Islet precursor cell (in vitro differentiated cells): ENCODE data around the gene IL17REL.
"Not testable (repeated sequence)": the region's sequence is repeated elsewhere in the genome, so short reads cannot be mapped to it uniquely, and the experiment has no call there.

Source experiments
- DNase-seq: peaks from one replicate; pipeline ENCODE4 v3.0.0-alpha.2; 2018

IL17REL gene

GRCh38 chr22:50001388-50002231 lies 11.0 kb downstream of the IL17REL start:
- DNase-seq, result no peak

- no peak for DNase-seq
Measured at GRCh38 chr22:50000587-50001387, 11.8 kb downstream of the IL17REL start.

GRCh38 chr22:49999946-50000586 lies 12.5 kb downstream of the IL17REL start:
- no peak for DNase-seq

- peak; percentile 69 for DNase-seq
Measured at GRCh38 chr22:49999063-49999945, 13.3 kb downstream of the IL17REL start.

- no peak for DNase-seq
Measured at GRCh38 chr22:49998718-49999062, 13.9 kb downstream of the IL17REL start.

DNA sequence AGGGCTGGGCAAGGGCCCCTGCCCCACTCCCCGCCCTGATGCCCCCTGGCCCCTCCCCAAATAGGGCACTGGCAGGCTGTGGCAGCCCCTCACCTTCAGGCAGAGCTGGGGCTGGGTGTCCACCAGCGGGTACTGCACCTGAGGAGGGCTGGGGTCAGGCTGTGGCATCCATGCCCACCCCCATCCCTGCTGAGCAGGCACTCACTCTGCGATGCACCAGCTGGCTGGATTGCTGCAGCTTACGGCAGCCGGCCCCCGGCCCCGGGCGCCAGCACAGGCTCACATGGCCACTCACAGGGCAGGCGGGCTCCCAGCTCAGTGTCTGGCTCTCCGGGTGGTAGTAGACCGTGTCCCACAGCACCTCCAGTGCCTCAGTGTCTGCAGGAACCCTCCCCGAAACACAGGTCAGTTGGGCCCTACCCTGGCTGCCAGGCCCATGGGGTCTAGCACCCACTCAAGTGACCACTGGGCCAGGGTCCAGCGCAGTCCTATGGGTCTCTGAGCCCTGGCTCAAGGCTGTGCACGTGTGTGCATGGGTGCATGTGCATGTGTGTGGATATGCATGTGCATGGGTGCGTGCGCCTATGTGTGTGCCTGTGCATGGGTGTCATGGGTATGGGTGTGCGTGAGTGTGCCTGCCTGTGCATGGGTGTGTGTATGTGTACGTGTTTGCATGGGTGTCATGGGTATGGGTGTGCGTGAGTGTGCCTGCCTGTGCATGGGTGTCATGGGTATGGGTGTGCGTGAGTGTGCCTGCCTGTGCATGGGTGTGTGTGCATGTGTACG lies 14.4 kb downstream of the IL17REL start:
- peak; percentile 55 for DNase-seq

DNA sequence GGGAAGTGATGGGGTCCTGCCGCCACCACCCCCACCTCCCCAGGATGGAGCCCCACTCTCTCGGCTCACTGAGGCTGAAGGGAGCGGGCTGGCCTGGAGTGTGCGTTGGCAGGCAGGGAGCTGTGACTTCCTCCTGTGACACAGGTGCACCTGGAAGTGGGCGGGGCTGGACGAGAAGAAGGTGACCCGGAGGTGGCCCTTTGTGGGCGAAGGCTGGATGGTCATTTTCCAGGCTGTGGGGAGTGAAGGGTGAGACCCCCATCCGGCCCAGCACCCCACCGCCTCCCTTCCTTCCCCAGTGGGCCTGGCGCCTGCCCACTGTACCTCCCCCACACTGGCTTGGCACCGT lies 15.3 kb downstream of the IL17REL start:
- no peak for DNase-seq

DNA sequence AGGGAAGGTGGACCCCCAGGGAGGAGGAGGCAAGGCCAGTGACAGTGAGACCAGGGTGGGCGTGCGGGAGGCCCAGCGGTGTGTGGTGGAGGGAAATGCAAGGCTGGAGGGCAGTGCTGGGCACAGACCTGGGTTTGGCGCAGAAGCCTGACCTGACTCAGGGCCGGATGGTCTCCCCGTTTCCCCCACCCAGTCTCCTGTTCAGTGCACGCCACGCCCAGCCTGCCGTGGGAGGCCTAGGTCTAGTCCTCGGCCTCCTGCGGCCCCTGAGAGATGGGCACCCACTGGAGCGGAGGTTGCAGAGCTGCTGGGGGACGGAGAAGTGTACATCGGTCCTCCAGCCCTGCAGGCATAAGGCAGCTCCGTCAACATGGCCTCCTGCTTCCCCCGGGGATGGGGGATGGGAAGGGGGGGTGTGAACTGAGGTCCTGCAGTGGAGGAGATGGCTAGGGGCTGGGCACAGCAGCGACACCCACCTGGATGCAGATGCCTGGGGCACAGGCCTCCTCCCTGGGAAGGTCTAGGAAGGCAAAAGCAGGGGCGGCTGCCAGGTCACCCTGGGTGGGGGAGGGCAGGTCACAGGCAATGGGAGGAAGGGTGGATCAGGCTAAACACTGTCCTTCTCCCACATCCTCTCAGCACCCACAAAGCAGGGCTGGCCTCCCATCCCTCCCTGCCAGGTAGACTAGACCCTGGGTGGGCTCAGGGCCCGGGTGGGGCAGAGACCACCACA lies 15.9 kb downstream of the IL17REL start:
- no peak for DNase-seq

- DNase-seq, result no peak
Measured at GRCh38 chr22:49996119-49996517, 16.4 kb downstream of the IL17REL start.

DNA sequence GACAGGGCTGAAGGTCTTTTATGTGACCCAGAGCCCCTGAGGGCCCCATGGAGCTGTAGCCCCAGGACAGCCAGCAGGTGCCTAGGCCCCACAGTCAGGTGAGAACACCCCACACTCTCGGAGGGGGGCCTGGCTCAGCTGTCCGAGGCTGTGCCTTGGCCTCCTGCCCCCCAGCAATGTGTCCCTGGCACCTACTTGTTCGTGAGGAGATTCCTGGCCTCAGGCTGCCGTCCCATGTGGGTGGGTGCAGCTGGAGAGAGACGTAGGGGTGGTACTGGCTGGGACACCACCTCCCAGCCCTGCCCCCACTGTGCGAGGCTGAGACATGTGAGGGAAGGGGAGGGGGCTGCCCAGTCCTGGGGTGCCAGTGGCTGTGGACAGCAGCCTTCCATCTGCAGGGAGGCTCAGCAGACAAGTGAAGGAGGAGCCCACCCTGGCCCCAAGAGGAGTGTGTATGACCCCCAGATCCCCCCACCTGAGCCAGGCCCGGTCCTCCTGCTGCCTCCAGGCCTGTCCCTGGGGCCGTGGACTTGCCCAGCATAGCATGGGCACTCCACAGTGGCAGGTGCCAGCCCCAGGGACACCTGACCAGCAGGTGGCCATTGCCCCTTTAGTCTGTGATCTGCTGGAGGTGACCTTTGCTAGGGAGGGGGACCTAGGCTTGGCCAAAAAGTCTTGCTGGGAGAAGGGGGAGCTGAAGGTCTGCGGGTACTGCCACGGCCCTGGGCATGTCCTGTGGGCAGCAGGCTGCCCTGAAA lies 17.0 kb downstream of the IL17REL start:
- DNase-seq, result peak; percentile 51

DNA sequence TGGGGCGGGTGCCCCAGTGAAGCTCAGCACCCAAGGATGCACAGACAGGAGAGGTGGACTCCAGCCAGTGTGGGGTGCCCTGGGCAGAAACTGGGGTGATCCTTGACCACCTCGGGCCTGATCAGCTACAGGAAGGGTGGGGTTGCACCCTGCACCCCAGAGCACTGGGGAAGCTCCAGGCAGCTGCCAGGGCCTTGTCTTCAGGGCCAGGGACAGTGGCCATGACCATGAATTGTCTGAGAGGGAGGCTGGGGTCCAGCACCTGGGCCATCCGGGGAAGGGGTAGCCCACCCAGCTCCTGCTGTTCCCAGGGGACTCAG lies 17.6 kb downstream of the IL17REL start:
- no peak for DNase-seq

- DNase-seq, result peak; percentile 54
Measured at GRCh38 chr22:49994361-49995040, 18.1 kb downstream of the IL17REL start.

- no peak for DNase-seq
Measured at GRCh38 chr22:49993649-49994360, 18.8 kb downstream of the IL17REL start.

- DNase-seq, result peak; percentile 72
Measured at GRCh38 chr22:49992921-49993648, 19.5 kb downstream of the IL17REL start.

DNA sequence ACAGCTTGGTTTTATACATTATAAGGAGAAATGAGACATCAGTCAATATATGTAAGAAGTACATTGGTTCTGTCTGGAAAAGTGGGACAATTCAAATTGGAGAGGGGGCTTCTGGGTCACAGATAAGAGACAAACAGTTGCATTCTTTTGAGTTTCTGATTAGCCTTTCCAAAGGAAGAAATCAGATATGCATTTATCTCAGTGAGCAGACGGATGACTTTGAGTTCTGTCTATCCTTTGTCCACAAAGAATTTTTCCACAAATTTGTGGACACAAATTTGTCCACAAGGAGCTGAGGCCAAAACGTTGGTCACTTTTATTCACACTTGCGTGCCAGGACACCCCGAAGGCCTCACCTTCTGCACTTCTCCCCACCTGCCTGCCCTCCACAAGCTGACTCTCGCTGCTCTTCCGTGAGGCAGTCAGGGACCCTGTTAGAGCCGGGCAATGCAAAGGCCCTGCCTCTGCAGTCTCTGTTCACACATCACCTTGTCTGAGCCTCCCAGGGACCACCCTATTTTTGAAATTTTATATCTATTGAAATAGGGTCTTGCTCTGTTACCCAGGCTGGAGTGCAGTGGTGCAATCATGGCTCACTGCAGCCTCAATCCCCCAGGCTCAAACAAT lies 20.5 kb downstream of the IL17REL start:
- DNase-seq, result no peak

DNA sequence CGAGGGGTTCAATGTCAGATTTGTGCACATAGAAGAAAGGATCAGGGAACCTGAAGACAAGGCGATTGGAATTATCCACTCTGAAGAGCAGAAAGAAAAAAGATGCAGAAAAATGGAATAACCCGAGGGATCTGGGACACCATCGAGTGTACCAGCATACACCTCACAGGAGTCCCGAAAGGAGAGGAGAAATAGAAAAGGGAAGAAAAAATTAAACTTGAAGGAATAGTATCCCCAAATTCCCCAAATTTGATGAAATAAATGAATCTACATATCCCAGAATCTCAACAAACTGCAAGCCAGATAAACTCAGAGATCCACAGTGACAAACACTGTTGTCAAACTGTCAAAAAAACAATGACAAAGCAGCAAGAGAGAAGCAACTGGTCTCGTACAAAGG lies 21.4 kb downstream of the IL17REL start:
- no peak for DNase-seq

DNA sequence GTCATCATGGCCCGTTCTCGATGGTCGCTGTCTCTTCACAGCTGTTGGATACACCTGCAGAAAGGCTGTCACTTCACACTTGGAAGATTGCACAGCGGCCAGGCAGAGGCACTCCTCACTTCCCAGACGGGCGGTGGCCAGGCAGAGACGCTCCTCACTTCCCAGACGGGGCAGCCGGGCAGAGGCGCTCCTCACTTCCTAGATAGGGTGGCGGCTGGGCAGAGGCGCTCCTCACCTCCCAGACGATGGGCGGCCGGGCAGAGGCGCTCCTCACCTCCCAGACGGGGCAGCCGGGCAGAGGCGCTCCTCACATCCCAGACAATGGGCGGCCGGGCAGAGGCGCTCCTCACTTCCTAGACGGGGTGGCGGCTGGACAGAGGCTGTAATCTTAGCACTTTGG lies 22.7 kb downstream of the IL17REL start:
- DNase-seq, result not testable (repeated sequence)

DNA sequence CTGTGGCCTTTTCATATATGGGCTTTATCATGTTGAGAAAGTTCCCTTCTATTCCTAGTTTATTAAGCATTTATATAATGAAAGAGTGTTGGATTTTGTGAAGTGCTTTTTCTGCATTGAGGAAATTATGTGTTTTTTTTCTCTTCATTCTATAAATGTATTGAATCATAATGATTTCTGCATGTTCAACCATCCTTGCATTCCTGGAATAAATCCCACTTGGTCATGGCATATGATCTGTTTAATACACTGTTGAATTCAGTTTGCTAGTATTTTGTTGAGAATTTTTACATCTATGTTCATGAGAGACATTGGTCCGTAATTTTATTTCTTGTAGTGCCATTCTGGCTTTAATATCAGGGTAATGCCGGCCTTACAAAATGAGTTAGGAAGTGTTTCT lies 26.2 kb downstream of the IL17REL start:
- DNase-seq, result no peak
